GM18526 (cell line): ENCODE measurements around the gene ARMH1.

Experiments
- POLR2A ChIP-seq: IDR thresholded peaks from 3 replicates; pipeline ENCODE4 v1.6.1; 2011; ENCODE audit not compliant: insufficient read length; ENCODE audit errors: extremely low read depth

Gene ARMH1

DNA sequence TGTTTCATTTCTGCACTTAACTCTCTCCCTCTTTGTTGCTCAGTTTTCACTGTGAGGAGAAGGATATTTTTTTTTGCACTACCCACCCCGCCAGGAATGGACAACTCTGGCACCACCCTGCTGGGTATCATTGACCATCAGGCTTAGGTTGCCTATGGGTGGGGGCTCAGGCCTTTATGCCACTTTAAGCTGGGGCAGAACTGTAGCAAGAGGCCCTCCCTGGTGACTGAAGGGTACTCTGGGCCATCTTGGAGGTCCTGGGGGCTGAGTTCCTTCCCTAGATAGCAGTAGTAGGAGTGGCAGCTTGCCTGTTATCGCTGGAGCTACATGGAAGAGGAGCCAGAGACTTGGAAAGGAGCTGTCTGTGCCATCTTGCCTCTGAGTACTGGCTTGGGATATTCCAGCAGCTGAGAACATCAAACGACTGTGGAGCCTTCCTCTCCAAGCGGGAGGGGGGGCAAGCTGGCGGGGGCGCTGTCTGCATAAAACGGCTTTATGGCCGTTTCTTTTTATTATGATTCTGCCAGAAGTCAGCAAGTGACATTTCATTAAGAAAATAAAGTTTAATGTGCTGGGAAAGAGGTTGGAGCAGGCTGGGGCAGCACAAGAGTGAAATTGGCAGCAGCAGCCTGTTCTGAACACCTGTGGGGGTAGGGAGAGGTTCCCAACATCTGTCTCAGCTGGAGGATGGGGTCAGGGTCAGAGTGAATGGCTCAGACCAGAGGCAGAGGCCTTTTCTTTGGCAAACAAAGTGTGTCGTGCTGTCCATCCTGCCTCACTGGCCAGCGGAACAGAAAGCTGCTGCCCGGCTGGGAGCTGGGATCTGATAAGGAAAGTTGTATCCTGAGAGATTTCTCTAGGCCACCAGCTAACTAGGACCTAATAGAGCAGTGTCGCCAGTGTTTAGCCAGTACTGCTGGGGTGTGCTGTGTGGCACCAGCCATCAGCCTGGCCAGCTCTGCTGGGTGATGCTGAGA is 33.1 kb upstream of the ARMH1 start:
- TF ChIP-seq POLR2A: no peak

DNA sequence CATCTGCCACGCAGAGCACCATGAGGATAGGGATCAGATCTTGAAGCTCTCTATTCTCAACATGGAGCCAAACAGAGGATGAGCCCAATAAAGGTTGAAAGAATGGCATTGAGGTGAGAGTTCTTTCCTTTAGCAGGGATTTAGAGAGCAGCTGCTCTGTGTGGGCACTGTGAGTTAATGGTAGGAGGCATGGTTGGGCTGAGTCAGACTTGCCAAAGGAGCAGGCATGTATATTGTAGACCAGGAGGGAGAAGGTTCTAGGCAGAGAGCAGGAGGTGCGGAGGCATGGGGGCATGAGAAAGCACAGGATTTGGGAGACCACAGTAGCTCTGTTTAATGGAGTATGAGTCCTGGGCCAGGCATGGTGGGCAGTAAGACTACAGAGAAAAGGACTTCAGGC is 32.3 kb upstream of the ARMH1 start:
- TF ChIP-seq POLR2A: no peak

DNA sequence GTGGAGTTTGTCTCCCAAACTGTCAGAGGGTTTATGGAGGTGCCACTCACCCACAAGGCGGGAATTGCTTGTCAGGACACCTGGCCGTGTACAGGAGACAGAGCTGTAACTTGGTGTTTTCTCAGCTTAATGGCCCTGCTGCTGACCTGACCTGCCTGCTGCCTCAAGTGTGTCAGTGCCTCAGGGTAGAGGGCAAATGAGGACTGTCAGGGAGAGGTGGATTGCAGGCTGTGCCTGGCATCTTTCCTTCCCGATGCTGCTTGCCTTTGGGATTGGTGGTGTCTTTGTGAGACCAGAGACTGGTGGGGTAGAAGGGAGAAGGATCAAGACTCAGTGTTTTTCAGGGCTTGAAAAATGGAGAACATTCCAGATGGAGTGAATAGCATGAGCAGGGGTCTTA is 31.6 kb upstream of the ARMH1 start:
- no peak for TF ChIP-seq POLR2A

DNA sequence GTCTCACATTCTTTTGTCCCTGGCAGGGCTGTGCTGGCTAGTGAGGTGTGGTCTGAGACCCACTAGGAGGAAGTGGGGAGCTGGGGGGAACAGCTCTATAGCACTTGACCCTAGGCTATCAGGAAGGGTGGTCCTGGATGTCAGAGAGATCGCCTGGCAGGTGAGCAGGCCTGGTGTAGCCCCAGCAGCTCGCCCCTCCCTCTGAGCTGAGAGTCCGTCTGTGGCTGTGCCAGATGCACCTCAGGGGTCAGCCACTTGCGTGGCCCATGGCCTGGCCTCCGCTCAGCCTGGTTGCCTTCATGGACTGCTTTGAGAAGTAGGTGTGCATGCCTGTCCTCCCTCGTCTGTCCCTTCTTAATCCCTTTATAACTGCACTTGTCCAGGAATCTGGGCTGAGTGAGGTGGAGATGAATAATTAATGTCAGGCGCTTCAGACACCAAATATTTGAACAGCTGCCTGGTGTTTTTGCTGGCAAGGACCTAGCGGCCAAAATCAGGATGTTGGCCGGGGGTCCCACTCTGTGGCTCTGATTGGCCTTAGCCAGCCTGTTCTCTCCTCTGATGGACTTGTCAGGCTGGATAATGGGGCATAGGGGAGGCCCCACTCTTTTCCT is 30.7 kb upstream of the ARMH1 start:
- TF ChIP-seq POLR2A: no peak

DNA sequence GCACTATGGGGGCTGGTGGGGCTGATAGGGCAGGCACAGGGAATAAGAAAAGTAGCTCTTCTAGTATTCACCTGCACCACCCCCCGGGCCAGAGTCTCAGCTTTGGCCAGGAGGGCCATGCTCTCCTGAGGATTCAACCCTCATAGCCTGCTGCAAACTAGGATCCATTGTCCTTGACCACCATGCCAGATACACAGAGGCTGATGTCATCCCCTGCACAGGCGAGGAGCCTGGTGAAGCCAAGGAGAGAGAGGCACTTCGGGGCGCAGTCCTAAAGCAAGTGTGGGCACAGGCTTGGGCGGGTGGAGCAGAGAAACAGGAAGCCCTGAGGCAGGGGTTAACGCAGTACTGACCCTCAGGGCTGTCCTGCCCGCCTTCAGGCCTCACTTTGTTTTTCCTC is 29.7 kb upstream of the ARMH1 start:
- no peak for TF ChIP-seq POLR2A

DNA sequence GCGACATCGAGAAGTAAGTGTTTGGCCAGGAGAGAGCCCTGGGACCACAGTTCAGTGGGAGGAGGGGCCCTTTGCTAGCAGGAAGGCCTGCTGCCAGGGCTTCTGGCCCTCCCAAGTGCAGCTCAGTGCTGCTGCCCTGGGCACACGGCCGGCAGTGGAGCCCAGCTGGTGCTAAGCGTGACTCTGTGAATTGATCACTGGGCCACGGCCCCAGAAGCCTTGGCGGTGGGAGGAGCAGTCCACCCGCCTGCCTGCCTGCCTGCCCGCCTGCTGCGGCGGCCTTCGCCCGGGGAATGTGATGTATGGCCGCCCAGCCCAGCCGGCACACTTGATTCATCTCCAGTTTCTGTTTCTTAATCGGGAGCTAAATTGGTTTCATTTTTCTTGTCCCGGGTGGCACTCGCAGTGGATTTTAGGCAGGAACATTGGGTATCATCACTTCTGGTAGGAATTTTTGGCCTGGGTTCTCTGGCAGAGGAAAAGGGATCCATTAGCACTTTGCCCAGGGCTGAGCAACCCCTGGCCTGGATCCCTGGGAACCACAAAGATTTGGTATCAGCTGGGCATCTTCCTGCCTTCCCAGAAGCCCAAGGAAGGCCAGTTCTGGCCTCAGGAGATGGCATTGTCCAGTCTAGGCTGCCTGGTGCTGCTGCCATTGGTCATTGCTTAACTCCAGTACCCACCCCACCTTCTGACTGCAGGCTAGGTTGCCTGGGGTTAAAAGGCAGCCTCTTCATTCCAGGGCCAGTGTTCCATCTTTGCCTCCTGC is 28.9 kb upstream of the ARMH1 start:
- TF ChIP-seq POLR2A: no peak

DNA sequence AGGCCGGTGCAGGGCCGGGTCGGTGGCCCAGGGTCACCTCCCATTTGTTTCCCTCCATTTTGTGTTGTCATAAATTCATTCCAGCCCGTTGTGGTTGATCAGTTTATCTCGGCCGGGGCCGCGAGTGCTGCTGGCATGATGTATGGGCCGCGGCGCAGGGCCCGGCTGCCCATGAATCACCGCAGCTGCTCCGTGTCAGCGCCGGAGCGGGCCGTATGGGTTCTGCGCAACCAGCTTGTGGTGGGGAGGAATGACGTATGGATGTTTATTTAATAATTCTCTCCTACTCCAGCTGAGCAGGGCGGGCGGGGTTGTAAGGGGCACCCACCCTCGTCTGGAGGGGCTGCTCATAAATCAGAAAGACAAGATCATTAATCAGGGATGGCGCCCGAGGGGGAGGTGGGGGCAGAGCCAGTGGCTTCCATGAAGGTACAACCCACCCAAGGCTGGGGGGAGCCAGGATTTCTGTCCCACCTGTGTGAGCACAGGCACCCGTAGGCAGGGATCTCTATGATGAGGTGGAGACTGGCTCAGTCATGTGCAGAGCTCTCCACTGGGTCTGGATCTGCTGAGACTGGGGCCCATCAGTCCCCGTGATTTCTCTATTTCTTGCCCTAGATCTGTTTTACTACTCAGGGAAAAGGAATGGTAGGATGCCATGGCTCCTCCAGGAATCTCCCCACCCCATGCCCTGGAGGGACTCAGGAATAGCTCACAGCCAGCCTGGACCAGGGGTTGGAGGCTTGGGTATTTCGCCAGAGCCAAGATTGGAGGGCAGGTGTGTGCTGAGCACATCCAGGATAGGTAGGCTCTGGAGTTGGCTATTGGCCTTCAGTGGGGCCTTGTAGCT is 28.0 kb upstream of the ARMH1 start:
- TF ChIP-seq POLR2A: no peak

DNA sequence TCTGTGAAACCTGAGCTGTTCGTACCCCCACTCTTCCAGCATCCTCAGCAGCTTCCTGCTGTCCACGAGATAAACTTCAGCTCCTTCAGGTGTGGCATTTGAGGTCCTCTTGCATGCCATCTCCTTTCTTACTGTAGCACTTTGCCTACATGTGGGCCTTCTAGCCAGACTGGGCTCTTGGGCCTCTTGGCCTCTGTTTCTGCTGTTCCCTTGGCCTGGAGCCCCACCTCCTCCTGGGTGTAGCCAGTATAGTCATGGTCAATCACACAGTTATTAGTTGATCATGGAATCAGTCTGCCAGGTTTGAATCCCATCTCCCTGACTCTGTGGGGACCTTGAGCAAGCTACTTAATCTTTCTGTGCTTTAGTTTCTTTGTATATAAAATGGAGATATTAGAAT is 26.6 kb upstream of the ARMH1 start:
- TF ChIP-seq POLR2A: no peak

DNA sequence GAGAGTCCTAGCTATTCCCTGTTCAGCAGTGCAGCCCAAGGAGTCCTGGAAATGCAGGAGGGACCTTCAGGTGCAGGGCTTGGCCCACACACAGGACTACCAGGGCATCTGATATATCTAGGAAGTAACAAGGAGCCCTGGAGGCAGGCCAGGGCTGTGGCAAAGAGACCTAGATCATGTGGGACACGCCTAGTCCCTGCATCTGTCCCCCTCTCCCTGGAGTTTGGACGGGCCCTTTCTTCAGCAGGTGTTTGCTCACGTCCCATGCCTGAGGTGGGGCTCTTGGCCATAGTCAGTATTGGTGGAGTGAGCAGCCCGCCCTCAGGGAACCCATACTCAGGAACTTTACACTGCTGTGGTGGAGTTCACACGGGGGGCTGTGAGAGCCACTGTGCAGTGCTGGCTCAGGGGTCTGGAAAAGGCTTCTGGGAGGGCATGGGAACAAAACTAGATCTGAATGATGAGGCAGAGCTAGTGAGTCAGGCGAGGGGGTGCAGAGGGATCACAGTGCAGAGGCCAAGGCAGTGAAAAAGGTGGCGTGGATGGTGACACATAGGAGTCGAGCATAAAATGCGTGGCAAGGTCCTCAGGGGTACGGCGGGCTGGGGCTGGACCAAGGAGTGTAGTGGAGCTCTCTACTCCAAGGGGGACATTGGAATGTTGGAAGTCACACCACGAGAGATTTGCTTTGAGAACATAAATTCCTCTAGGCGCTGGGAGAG is 25.8 kb upstream of the ARMH1 start:
- TF ChIP-seq POLR2A: no peak

DNA sequence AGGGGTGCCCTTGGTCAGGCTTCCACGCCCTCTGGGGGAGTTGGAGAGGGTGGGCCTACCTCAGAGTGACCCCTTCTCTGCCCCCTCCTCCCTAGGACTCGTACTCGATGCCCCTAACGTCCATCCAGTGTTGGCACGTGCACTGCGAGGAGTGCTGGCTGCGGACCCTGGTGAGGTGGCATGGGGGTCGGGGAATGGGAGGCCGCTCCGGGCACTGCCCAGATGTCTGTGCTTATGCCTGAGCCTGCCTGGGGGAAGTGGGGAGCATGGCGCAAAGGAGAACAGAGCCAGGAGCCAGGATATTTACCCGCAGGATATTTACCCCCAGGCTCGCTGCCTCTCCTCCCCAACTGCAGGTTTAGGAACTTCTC is 24.7 kb upstream of the ARMH1 start:
- TF ChIP-seq POLR2A: no peak

DNA sequence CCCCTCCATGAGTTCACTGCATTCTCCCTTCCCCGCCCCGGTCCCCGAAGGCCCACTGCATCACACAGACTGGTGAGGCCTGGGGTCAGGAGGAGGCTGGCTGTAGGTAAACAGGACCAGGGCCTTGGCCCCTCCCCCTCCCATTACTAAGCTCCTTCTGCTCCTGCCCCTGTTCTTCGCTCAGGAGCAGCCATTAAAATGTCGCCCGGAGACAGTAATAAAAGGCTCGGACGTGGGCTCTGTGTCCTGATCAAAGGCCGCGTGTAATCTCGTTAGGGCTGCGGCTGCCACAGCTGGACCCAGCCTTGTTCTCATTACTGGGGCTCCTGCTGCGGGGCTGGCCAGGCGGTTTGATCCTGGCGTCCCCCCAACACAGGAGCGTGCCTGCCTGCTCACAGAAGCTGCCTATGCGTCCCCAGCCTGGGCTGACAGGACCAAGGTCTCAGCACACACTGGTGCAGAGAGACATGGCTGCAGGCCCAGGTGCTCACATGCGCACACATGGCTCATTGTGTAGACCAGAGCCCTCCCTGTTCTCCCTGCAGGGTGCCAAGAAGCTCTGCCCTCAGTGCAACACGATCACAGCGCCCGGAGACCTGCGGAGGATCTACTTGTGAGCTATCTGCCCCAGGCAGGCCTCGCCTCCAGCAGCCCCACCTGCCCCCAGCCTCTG is 24.2 kb upstream of the ARMH1 start:
- TF ChIP-seq POLR2A: no peak

DNA sequence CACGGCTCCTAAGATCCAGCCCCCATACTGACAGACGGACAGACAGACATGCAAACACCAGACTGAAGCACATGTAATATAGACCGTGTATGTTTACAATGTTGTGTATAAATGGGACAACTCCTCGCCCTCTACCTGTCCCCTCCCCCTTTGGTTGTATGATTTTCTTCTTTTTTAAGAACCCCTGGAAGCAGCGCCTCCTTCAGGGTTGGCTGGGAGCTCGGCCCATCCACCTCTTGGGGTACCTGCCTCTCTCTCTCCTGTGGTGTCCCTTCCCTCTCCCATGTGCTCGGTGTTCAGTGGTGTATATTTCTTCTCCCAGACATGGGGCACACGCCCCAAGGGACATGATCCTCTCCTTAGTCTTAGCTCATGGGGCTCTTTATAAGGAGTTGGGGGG is 23.4 kb upstream of the ARMH1 start:
- TF ChIP-seq POLR2A: no peak

DNA sequence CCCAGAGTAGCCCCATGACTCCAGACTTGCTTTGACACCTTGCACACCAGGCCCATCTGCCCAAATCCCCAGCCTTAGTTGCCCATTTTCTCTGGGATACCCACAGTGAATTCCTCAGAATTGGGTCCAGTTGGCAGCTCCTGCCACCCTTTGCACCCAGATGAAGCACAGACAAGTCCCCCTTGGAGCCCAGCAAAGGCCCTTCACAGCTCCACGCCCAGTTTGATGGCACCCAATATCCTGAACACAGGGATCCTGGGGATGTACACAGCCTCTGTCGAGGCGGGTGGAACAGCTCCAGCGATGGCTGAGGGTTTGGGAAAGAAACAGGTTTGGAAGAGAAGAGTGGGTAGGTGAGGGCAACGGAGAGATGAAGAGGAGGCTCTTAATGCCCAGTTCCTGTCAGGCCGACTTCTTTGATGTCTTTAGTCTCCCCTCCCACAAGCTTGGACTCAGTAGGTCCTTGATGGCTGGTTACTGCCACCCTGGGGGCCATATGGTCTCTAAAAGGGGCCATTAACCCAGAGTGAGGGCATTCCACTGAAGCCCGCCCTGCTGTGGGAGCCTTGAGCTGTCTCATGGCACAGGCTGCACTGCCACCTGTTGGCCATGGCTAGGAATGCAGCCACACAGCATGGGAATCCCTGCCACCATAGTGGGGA is 21.9 kb upstream of the ARMH1 start:
- TF ChIP-seq POLR2A: peak; percentile 6
